H9 (cell line): Measurements from ENCODE around the gene CCSER1. TPM values are rescaled to one million over a fixed set of nuclear protein-coding genes. Genes with fewer than 3 reads are reported as not detected.

Experiments used
- DNase-seq: peaks from one replicate; pipeline ENCODE4 v3.0.0-alpha.2; 2017
- H2AFZ ChIP-seq: one replicate; pipeline ENCODE4 v1.6.1; 2013; ENCODE audit warnings: mild to moderate bottlenecking, low read length, control low read depth, moderate library complexity
- H2AK5ac ChIP-seq: 2 replicates; pipeline ENCODE4 v1.6.1; 2013; ENCODE audit warnings: low read length, control low read depth, mixed read lengths; ENCODE audit not compliant: insufficient read length
- H2BK120ac ChIP-seq: one replicate; pipeline ENCODE4 v1.6.1; 2013; ENCODE audit warnings: low read depth, mild to moderate bottlenecking, low read length, control low read depth, inconsistent platforms; ENCODE audit not compliant: poor library complexity, severe bottlenecking
- H2BK12ac ChIP-seq: 2 replicates; pipeline ENCODE4 v1.6.1; 2013; ENCODE audit warnings: low read length, control low read depth, mixed read lengths, low read depth; ENCODE audit not compliant: insufficient read length
- H2BK15ac ChIP-seq: 2 replicates; pipeline ENCODE4 v1.6.1; 2013; ENCODE audit warnings: low read depth, low read length, control low read depth
- H2BK20ac ChIP-seq: one replicate; pipeline ENCODE4 v1.6.1; 2013; ENCODE audit warnings: low read depth, mild to moderate bottlenecking, low read length, control low read depth, inconsistent platforms; ENCODE audit not compliant: poor library complexity, severe bottlenecking
- H2BK5ac ChIP-seq: 2 replicates; pipeline ENCODE4 v1.6.1; 2013; ENCODE audit warnings: low read length, control low read depth, mixed read lengths; ENCODE audit not compliant: insufficient read length
- H3K14ac ChIP-seq: 2 replicates; pipeline ENCODE4 v1.6.1; 2013; ENCODE audit warnings: low read length, control low read depth; ENCODE audit not compliant: insufficient read depth
- H3K18ac ChIP-seq: 2 replicates; pipeline ENCODE4 v1.6.1; 2013; ENCODE audit warnings: low read depth, mild to moderate bottlenecking, mixed read lengths, low read length, control low read depth; ENCODE audit not compliant: insufficient read length
- H3K23ac ChIP-seq: 2 replicates; pipeline ENCODE4 v1.6.1; 2013; ENCODE audit warnings: low read length, control low read depth, mixed read lengths, low read depth; ENCODE audit not compliant: insufficient read length
- H3K23me2 ChIP-seq: 2 replicates; pipeline ENCODE4 v1.6.1; 2013; ENCODE audit warnings: low read depth, mild to moderate bottlenecking, mixed read lengths, low read length, control low read depth; ENCODE audit not compliant: insufficient read length, poor library complexity, severe bottlenecking
- H3K27ac ChIP-seq: 2 replicates; pipeline ENCODE4 v1.5.1; 2013; ENCODE audit warnings: low read length, control low read depth, mixed read lengths, low read depth; ENCODE audit not compliant: insufficient read length
- H3K27me3 ChIP-seq: 2 replicates; pipeline ENCODE4 v1.6.1; 2013; ENCODE audit warnings: low read length, control low read depth, inconsistent platforms; ENCODE audit not compliant: insufficient read depth
- H3K4ac ChIP-seq: 2 replicates; pipeline ENCODE4 v1.6.1; 2013; ENCODE audit warnings: low read depth, mild to moderate bottlenecking, control low read depth, inconsistent platforms, low read length, moderate library complexity
- H3K4me1 ChIP-seq: 2 replicates; pipeline ENCODE4 v1.6.1; 2013; ENCODE audit warnings: low read length, control low read depth, inconsistent platforms; ENCODE audit not compliant: insufficient read depth
- H3K4me2 ChIP-seq: 2 replicates; pipeline ENCODE4 v1.6.1; 2013; ENCODE audit warnings: low read length, control low read depth, mixed read lengths; ENCODE audit not compliant: insufficient read length, insufficient read depth
- H3K56ac ChIP-seq: 2 replicates; pipeline ENCODE4 v1.6.1; 2013; ENCODE audit warnings: low read depth, mild to moderate bottlenecking, mixed read lengths, low read length, control low read depth; ENCODE audit not compliant: insufficient read length
- H3K79me1 ChIP-seq: 2 replicates; pipeline ENCODE4 v1.6.1; 2013; ENCODE audit warnings: low read depth, mild to moderate bottlenecking, moderate library complexity, low read length, control low read depth, inconsistent platforms; ENCODE audit not compliant: insufficient read depth, poor library complexity, severe bottlenecking
- H3K79me2 ChIP-seq: 2 replicates; pipeline ENCODE4 v1.6.1; 2013; ENCODE audit warnings: low read length, control low read depth, inconsistent platforms; ENCODE audit not compliant: insufficient read depth
- H3K9ac ChIP-seq: 2 replicates; pipeline ENCODE4 v1.6.1; 2013; ENCODE audit warnings: low read length, control low read depth, mixed read lengths; ENCODE audit not compliant: insufficient read length; ENCODE audit errors: extremely low read depth
- H3K9me3 ChIP-seq: one replicate; pipeline ENCODE4 v1.6.1; 2013; ENCODE audit warnings: low read depth, low read length, inconsistent platforms; ENCODE audit not compliant: control insufficient read depth
- H3T11ph ChIP-seq: one replicate; pipeline ENCODE4 v1.6.1; 2013; ENCODE audit warnings: mild to moderate bottlenecking, low read length, control low read depth, inconsistent platforms
- H4K20me1 ChIP-seq: one replicate; pipeline ENCODE4 v1.6.1; 2013; ENCODE audit not compliant: control insufficient read depth, insufficient read length, insufficient read depth
- H4K5ac ChIP-seq: 2 replicates; pipeline ENCODE4 v1.6.1; 2013; ENCODE audit warnings: low read depth, mild to moderate bottlenecking, mixed read lengths, low read length, control low read depth; ENCODE audit not compliant: insufficient read length
- H4K8ac ChIP-seq: replicated peaks from 2 replicates; pipeline ENCODE4 v1.6.1; 2013; ENCODE audit warnings: low read length, control low read depth, mixed read lengths, low read depth; ENCODE audit not compliant: insufficient read length
- H4K91ac ChIP-seq: 2 replicates; pipeline ENCODE4 v1.6.1; 2013; ENCODE audit warnings: low read depth, mild to moderate bottlenecking, moderate library complexity, mixed read lengths, low read length, control low read depth; ENCODE audit not compliant: insufficient read length
- H3K27ac Mint-ChIP-seq, 3 experiments: 2 replicates in 2 of 3; 3 replicates in 1 of 3; pipeline ENCODE4 v1.8.0; 2020 to 2021; ENCODE audit warnings: mixed read lengths in 3 of 3, mild to moderate bottlenecking in 1 of 3, moderate library complexity in 1 of 3
- H3K27me3 Mint-ChIP-seq: 2 replicates; pipeline ENCODE4 v1.8.0; 2021; ENCODE audit warnings: low read depth, mild to moderate bottlenecking, moderate library complexity, mixed read lengths
- H3K36me3 Mint-ChIP-seq, 3 experiments: 2 replicates in 2 of 3; 3 replicates in 1 of 3; pipeline ENCODE4 v1.8.0; 2020 to 2021; ENCODE audit warnings: low read depth in 3 of 3, mixed read lengths in 3 of 3; ENCODE audit not compliant: insufficient read depth in 1 of 3
- H3K4me1 Mint-ChIP-seq, 2 experiments: 2 replicates each; pipeline ENCODE4 v1.8.0; 2020; ENCODE audit warnings: mixed read lengths in 2 of 2
- H3K4me3 Mint-ChIP-seq, 2 experiments: 2 replicates in 1 of 2; 3 replicates in 1 of 2; pipeline ENCODE4 v1.8.0; 2020 to 2021; ENCODE audit warnings: mild to moderate bottlenecking in 2 of 2, mixed read lengths in 2 of 2, moderate library complexity in 1 of 2
- H3K9me3 Mint-ChIP-seq, 2 experiments: 2 replicates in 1 of 2; 3 replicates in 1 of 2; pipeline ENCODE4 v1.8.0; 2020; ENCODE audit warnings: mild to moderate bottlenecking in 2 of 2, mixed read lengths in 2 of 2, moderate library complexity in 1 of 2
- WGBS: extraction: QIAGEN DNeasy Blood & Tissue Kit; methylation state at CpG from one replicate; pipeline ENCODE4 v1.1.7; 2013; ENCODE audit warnings: missing lambda C conversion rate, low lambda C conversion rate, mixed read lengths; ENCODE audit not compliant: insufficient read length; ENCODE audit errors: extremely low coverage; 5-methylcytosine and 5-hydroxymethylcytosine counted together
- total RNA-seq: library from RNA; stranded (reverse); gene quantifications from 2 replicates; pipeline ENCODE4 v1.2.1, GENCODE V29; 2021
- TF ChIP-seq, protein P1 (sequence below): fragments of 200-600 bp; sonication (generic); conservative IDR thresholded peaks from 3 replicates; pipeline ENCODE4 v1.8.0; 2021; ENCODE audit warnings: antibody characterized with exemption, mild to moderate bottlenecking

Gene CCSER1
- total RNA-seq, 1 experiment from 2014 or later = 0.37 TPM

DNA sequence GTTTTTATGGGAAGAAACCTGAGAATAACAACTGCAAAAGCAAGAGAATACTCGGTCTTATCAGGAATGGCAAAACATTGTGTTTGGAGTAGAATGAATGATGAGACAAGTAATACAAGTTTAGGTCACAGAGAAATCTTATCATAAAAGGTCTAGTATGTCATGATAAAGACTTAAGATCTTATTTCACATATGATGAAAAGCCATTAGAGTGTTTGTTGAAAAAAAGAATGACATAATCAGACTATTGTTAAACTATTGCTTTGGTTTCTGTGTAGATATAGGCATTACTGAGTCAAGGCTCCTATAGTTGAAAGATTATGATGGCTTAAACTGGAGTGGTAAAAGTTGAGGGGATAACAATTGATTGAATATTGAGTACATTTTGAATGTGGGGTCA, 603.6 kb downstream of the CCSER1 start:
- H4K5ac ChIP-seq = no peak overlapping the region
- H2AK5ac ChIP-seq = no peak overlapping the region
- no peak overlapping the region for H3K9ac ChIP-seq
- no peaks in the 10 kb centered on the region for H3K79me1 ChIP-seq
- TF ChIP-seq, protein P1, sequence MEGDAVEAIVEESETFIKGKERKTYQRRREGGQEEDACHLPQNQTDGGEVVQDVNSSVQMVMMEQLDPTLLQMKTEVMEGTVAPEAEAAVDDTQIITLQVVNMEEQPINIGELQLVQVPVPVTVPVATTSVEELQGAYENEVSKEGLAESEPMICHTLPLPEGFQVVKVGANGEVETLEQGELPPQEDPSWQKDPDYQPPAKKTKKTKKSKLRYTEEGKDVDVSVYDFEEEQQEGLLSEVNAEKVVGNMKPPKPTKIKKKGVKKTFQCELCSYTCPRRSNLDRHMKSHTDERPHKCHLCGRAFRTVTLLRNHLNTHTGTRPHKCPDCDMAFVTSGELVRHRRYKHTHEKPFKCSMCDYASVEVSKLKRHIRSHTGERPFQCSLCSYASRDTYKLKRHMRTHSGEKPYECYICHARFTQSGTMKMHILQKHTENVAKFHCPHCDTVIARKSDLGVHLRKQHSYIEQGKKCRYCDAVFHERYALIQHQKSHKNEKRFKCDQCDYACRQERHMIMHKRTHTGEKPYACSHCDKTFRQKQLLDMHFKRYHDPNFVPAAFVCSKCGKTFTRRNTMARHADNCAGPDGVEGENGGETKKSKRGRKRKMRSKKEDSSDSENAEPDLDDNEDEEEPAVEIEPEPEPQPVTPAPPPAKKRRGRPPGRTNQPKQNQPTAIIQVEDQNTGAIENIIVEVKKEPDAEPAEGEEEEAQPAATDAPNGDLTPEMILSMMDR = no peak
- H3K79me2 ChIP-seq = no peaks in the 10 kb centered on the region
- H2BK20ac ChIP-seq = no peak overlapping the region
- no peak overlapping the region for H2BK12ac ChIP-seq
- no peak overlapping the region for H3K56ac ChIP-seq
- H3K27ac ChIP-seq = no peak overlapping the region
- Mint-ChIP-seq H3K4me1 (peaks cover 24 to 26% of the 10 kb centered on the region in 2 experiments), H3K9me3 (no peaks in the 10 kb centered on the region), H3K36me3 (peaks cover 0 to 12% (median 5%) of the 10 kb centered on the region in 3 experiments; a peak in 3 of 7 replicates), H3K27me3 (no peaks in the 10 kb centered on the region), H3K27ac (no peak overlapping the region; a peak in 2 of 7 replicates), H3K4me3 (no peak overlapping the region)
- H3K4ac ChIP-seq = no peak overlapping the region
- H4K20me1 ChIP-seq = no peaks in the 10 kb centered on the region
- H2BK5ac ChIP-seq = no peak overlapping the region
- H3K23me2 ChIP-seq = no peaks in the 10 kb centered on the region
- no CpG with 5 or more reads among the region's 1 CpG for WGBS
- H2BK120ac ChIP-seq = no peak overlapping the region
- H3K9me3 ChIP-seq = no peaks in the 10 kb centered on the region
- no peak overlapping the region for H3K23ac ChIP-seq
- H2AFZ ChIP-seq = no peak overlapping the region
- H3K4me1 ChIP-seq = peaks cover 3% of the 10 kb centered on the region; the same call in 1 of the 2 replicates
- DNase-seq = no peak
- no peak overlapping the region for H3T11ph ChIP-seq
- no peak overlapping the region for H2BK15ac ChIP-seq
- H4K8ac ChIP-seq = no peak overlapping the region
- no peak overlapping the region for H3K4me2 ChIP-seq
- H4K91ac ChIP-seq = no peak overlapping the region
- no peak overlapping the region for H3K18ac ChIP-seq
- no peak overlapping the region for H3K14ac ChIP-seq
- H3K27me3 ChIP-seq = no peaks in the 10 kb centered on the region
